Gastrocnemius medialis (tissue), 4 donors: ENCODE data around the gene HELZ2. TPM values are rescaled to one million over a fixed set of nuclear protein-coding genes. Genes with fewer than 3 reads are reported as not detected.
"Not testable (repeated sequence)": the region's sequence is repeated elsewhere in the genome, so short reads cannot be mapped to it uniquely, and the experiment has no call there.

Experiments used
- ATAC-seq, 2 donors: fragments of 150-250 bp; one replicate each; pipeline ENCODE4 v1.9.1; 2016
- DNase-seq, 2 donors: peaks; one replicate each; pipeline ENCODE4 v3.0.0-alpha.2; 2019
- H3K27ac ChIP-seq, 4 donors: fragments of 200-600 bp; sonication (generic); 1 replicate in 1 of 4; 2 replicates in 3 of 4; pipeline ENCODE4 v1.5.1; 2016 to 2018; ENCODE audit warnings: mild to moderate bottlenecking in 2 of 4, moderate library complexity in 1 of 4
- H3K27me3 ChIP-seq, 3 donors: fragments of 200-600 bp; sonication (generic) in 2 of 3; 1 replicate in 1 of 3; 2 replicates in 2 of 3; pipeline versions ENCODE4 v1.5.1 to v1.6.0; 2016 to 2019; ENCODE audit warnings: mild to moderate bottlenecking in 1 of 3, moderate library complexity in 1 of 3
- H3K36me3 ChIP-seq, 2 donors: fragments of 200-600 bp; sonication (generic) in 1 of 2; one replicate each; pipeline ENCODE4 v1.5.1; 2017 to 2018
- H3K4me1 ChIP-seq, 2 donors: fragments of 200-600 bp; sonication (generic) in 1 of 2; one replicate each; pipeline ENCODE4 v1.5.1; 2016 to 2017; ENCODE audit warnings: mild to moderate bottlenecking in 2 of 2
- H3K4me3 ChIP-seq, 4 donors: fragments of 200-600 bp; sonication (generic) in 3 of 4; 1 replicate in 1 of 4; 2 replicates in 3 of 4; pipeline ENCODE4 v1.5.1; 2016 to 2019; ENCODE audit warnings: mild to moderate bottlenecking in 2 of 4
- H3K9me3 ChIP-seq, 3 donors: fragments of 200-600 bp; sonication (generic) in 2 of 3; 1 replicate in 1 of 3; 2 replicates in 2 of 3; pipeline ENCODE4 v1.5.1; 2016 to 2019
- POLR2A ChIP-seq, 2 donors: fragments of 450-650 bp; IDR thresholded peaks; one replicate each; pipeline ENCODE4 v1.6.1; 2017; ENCODE audit warnings: antibody characterized with exemption in 2 of 2, mild to moderate bottlenecking in 2 of 2, moderate library complexity in 2 of 2
- in situ Hi-C, 4 donors: fragments of 200-750 bp; cut with MboI; loops; one replicate each; pipeline versions ENCODE4 v1.15.0 to v1.8.0; 2017; ENCODE audit warnings: low sequenced_read_pairs in 4 of 4
- intact Hi-C: fragments of 100-400 bp; cut with DNase I; formaldehyde crosslinking; loops from one replicate; pipeline ENCODE4 v1.15.1; 2023; ENCODE audit warnings: low total_unique reads
- total RNA-seq, 4 donors: library from RNA; depleted of rRNA; stranded (reverse); fragments of >200 nt; gene quantifications; one replicate each; pipeline versions ENCODE4 v1.1.0 to v1.2.3, GENCODE V29; 2016
- TF ChIP-seq, protein P1 (sequence below), 5 experiments: fragments of 450-650 bp in 3 of 5; fragments of 200-600 bp in 2 of 5; sonication (generic) in 2 of 5; IDR thresholded peaks in 4 of 5; conservative IDR thresholded peaks in 1 of 5; 1 replicate in 4 of 5; 2 replicates in 1 of 5; pipeline ENCODE4 v1.5.1; 2016 to 2019; ENCODE audit warnings: antibody characterized with exemption in 5 of 5, mild to moderate bottlenecking in 3 of 5, moderate library complexity in 3 of 5

The HELZ2 gene
- total RNA-seq, 4 donors from 2014 or later, result 1.7 to 6.2 (median 3.6) TPM

DNA sequence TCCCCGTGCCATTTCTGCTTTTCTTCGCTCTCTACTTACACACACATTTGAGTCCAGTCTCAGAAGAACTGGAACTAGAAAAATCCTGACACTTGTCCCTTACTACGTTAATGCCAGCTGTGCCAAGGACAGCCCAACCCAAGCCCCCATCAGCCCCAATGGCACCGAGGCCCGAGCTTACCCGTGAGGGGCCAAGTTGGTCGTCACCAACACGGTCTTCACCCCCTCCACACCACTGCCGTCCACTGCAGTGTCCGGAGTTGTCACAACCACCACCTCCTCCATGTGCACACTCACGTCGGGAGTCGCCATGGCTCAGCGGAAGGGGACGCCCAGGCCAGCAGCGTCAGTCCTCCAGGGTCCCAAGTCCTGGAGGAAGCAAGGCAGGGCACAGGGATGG, 45.0 kb upstream of the HELZ2 start:
- no peak overlapping the region for H3K27ac ChIP-seq
- H3K4me3 ChIP-seq, result no peak overlapping the region
- TF ChIP-seq, protein P1, sequence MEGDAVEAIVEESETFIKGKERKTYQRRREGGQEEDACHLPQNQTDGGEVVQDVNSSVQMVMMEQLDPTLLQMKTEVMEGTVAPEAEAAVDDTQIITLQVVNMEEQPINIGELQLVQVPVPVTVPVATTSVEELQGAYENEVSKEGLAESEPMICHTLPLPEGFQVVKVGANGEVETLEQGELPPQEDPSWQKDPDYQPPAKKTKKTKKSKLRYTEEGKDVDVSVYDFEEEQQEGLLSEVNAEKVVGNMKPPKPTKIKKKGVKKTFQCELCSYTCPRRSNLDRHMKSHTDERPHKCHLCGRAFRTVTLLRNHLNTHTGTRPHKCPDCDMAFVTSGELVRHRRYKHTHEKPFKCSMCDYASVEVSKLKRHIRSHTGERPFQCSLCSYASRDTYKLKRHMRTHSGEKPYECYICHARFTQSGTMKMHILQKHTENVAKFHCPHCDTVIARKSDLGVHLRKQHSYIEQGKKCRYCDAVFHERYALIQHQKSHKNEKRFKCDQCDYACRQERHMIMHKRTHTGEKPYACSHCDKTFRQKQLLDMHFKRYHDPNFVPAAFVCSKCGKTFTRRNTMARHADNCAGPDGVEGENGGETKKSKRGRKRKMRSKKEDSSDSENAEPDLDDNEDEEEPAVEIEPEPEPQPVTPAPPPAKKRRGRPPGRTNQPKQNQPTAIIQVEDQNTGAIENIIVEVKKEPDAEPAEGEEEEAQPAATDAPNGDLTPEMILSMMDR (IDR thresholded peaks at IDR 0.05 in 4 of 5, conservative IDR thresholded peaks at IDR 0.05 in 1 of 5), result no peak
- no peak for TF ChIP-seq POLR2A (IDR thresholded peaks at IDR 0.05)
- ATAC-seq (no peak), DNase-seq (no peak)
- no peaks in the 10 kb centered on the region for H3K27me3 ChIP-seq
- H3K36me3 ChIP-seq, result peaks cover 0 to 41% of the 10 kb centered on the region in 2 donors
- no peaks in the 10 kb centered on the region for H3K9me3 ChIP-seq
- no peaks in the 10 kb centered on the region for H3K4me1 ChIP-seq
- intact Hi-C loops, result no loop called here
- in situ Hi-C loops, result no loop called here

DNA sequence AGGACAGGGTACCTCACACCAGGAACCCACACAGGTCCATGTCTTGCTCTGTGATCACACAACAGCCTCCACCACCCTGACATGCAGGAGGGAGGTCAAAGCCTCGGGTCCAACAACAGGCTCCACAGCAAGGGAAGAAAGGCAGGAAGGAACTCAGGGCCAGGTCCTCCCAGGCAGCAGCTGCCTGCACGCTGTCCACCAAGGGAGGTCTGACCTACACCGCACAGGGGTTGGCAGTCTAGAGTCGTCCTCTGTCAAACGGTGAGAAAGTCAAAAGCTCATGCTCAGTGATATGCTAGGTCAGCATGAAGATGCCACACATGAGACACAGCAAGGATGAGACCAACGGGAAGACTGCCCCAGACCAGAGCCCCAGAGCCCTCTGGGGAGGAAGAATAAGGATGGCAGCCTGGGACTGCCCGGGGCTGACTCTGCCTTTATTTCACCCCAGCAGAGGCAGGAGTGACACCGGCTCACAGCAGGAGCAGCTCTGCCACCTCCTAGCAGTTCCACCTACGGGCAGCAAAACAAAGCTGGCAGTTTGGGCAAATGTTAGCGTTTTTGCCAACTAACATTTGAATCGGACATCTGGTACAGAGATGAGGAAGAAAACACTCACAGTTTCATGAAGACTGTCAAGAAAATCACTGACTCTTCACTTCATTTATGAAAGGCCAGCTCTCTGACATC, 44.4 kb upstream of the HELZ2 start:
- peaks cover 0 to 41% of the 10 kb centered on the region in 2 donors for H3K36me3 ChIP-seq
- TF ChIP-seq POLR2A (IDR thresholded peaks at IDR 0.05), result no peak
- TF ChIP-seq, protein P1 (IDR thresholded peaks at IDR 0.05 in 4 of 5, conservative IDR thresholded peaks at IDR 0.05 in 1 of 5), result no peak
- no peaks in the 10 kb centered on the region for H3K27me3 ChIP-seq
- H3K27ac ChIP-seq, result no peak overlapping the region
- intact Hi-C loops (no loop called here), in situ Hi-C loops (no loop called here)
- no peak for ATAC-seq
- DNase-seq, result no peak
- H3K4me1 ChIP-seq, result no peaks in the 10 kb centered on the region
- no peak overlapping the region for H3K4me3 ChIP-seq
- H3K9me3 ChIP-seq, result no peaks in the 10 kb centered on the region

DNA sequence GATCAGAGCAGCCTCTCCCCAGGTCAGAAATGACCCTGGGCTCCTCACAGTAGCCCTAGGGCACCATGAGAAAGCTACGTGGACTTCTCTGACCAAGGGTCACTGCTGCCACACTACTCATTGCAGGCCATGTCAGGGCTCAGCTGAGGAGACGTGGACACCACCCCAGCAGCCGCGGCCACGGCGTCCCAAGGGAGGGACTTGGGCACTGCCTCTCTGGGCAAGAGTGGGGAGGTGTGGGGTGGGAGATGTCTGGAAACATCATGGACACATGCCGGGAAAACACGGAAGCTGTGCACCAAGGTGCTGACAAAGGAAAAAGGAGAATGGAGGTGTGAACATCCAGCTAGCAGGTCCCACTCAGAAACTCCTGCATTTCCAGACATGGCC, 43.8 kb upstream of the HELZ2 start:
- ATAC-seq, result no peak
- in situ Hi-C loops, result no loop called here
- peaks cover 0 to 41% of the 10 kb centered on the region in 2 donors for H3K36me3 ChIP-seq

DNA sequence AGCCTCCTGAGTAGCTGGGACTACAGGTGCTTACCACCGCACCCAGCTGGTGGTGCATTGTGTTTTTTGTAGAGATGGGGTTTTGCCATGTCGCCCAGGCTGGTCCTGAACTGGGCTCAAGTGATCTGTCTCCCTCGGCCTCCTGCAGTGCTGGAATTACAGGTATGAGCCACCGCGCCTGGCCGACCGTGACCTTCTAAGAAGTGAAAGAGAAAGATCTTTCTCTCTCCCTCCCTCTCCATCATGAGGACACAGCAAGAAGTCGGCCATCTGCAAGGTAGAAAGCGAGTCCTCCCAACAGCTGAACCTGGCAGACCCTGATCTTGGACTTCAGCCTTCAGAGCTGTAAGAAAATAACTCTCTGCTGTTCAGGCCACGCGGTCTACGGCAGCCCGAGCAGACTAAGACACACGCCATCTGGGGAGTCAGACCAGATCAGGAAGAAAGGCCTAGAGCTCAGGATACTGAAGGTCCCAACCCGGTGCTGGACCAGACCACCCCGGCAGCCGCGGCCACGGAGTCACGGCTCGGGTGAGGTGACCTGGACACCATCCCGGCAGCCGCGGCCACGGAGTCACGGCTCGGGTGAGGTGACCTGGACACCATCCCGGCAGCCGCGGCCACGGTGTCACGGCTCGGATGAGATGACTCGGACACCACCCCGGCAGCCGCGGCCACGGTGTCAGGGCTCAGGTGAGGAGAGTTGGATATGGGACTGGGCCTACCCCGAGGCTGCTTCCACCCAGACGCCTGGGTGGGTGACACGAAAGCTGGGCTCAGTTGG, 43.2 kb upstream of the HELZ2 start:
- Histone ChIP-seq H3K36me3 (peaks cover 0 to 41% of the 10 kb centered on the region in 2 donors), H3K4me1 (peaks cover 0 to 4% of the 10 kb centered on the region in 2 donors), H3K4me3 (no peak overlapping the region), H3K27ac (no peak overlapping the region), H3K9me3 (no peaks in the 10 kb centered on the region), H3K27me3 (no peaks in the 10 kb centered on the region)
- intact Hi-C loops, result no loop called here
- ATAC-seq (no peak), DNase-seq (no peak)
- no peak for TF ChIP-seq POLR2A (IDR thresholded peaks at IDR 0.05)
- TF ChIP-seq, protein P1 (IDR thresholded peaks at IDR 0.05 in 4 of 5, conservative IDR thresholded peaks at IDR 0.05 in 1 of 5), result no peak
- in situ Hi-C loops, result no loop called here

More for the DNA sequence above, 43.8 kb upstream of the HELZ2 start:
- no peaks in the 10 kb centered on the region for H3K9me3 ChIP-seq
- no peak overlapping the region for H3K27ac ChIP-seq
- no peak for TF ChIP-seq POLR2A (IDR thresholded peaks at IDR 0.05)
- H3K4me3 ChIP-seq, result no peak overlapping the region
- no peak for DNase-seq
- intact Hi-C loops, result no loop called here
- peaks cover 0 to 3% of the 10 kb centered on the region in 2 donors for H3K4me1 ChIP-seq
- H3K27me3 ChIP-seq, result no peaks in the 10 kb centered on the region

DNA sequence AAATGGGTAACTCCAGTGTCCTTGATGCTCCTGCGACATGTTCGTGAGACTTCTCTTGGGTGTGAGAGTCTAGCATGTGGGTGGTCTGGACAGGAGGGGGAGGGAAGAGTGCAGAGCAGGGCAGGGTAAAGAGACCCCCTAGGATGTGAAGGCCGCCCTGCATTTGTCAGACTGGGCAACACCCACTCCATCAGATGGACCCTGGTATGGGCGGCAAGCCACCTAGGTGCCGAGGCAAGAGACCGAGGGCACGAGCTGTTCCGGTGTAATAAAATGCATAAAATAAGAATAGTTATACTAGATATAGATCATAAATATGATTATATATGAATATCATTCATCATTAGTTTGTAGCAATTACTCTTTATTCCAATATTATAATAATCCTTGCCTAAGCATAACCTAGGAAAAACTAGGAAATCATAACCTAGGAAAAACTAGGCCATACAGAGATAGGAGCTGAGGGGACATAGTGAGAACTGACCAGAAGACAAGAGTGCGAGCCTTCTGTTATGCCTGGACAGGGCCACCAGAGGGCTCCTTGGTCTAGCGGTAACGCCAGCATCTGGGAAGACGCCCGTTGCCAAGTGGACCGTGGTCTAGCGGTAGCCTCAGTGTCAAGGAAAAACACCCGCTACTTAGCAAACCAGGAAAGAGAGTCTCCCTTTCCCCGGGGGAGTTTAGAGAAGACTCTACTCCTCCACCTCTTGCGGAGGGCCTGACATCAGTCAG, 40.0 kb upstream of the HELZ2 start:
- not testable (repeated sequence) for DNase-seq
- H3K36me3 ChIP-seq, result peaks cover 0 to 37% of the 10 kb centered on the region in 2 donors
- intact Hi-C loops, result loop anchor here (5.0 kb wide), 1 partner anchor 77 kb away; the partner anchor contains the start of gene PTK6

More for the DNA sequence above, 40.0 kb upstream of the HELZ2 start:
- ATAC-seq, H3K27ac ChIP-seq, H3K4me3 ChIP-seq, H3K9me3 ChIP-seq, H3K27me3 ChIP-seq, H3K4me1 ChIP-seq, in situ Hi-C loops: not testable (repeated sequence)
- TF ChIP-seq, protein P1 (IDR thresholded peaks at IDR 0.05 in 4 of 5, conservative IDR thresholded peaks at IDR 0.05 in 1 of 5), result peak; percentile 5 to 31 (median 21)
